Left lung (tissue), 10 donors: Measurements from ENCODE around the gene DOK5. TPM values are rescaled to one million over a fixed set of nuclear protein-coding genes. Genes with fewer than 3 reads are reported as not detected.

ENCODE experiments used
- ATAC-seq: fragments of 200-7000 bp; cut with Tn5 transposase; one replicate; pipeline ENCODE4 v1.9.1; 2020; ENCODE audit warnings: moderate library complexity
- DNase-seq, 4 donors: peaks; one replicate each; pipeline ENCODE4 v3.0.0-alpha.2; 2013 to 2020
- H3K27ac ChIP-seq, 2 donors: fragments of 200-600 bp; sonication (generic) in 1 of 2; one replicate each; pipeline versions ENCODE4 v1.5.0 to v1.8.0; 2020 to 2021
- H3K27me3 ChIP-seq, 2 donors: fragments of 200-600 bp; sonication (generic) in 1 of 2; one replicate each; pipeline versions ENCODE4 v1.5.0 to v1.8.0; 2020 to 2021
- H3K36me3 ChIP-seq, 2 donors: fragments of 200-600 bp; sonication (generic) in 1 of 2; one replicate each; pipeline versions ENCODE4 v1.5.0 to v1.8.0; 2020 to 2021
- H3K4me1 ChIP-seq, 2 donors: fragments of 200-600 bp; one replicate each; pipeline ENCODE4 v1.8.0; 2021
- H3K4me3 ChIP-seq, 2 donors: fragments of 200-600 bp; sonication (generic) in 1 of 2; one replicate each; pipeline versions ENCODE4 v1.5.0 to v1.8.0; 2020 to 2021; ENCODE audit warnings: mild to moderate bottlenecking in 1 of 2
- H3K9me3 ChIP-seq, 2 donors: fragments of 200-600 bp; sonication (generic) in 1 of 2; one replicate each; pipeline versions ENCODE4 v1.5.0 to v1.8.0; 2020 to 2021
- CTCF ChIP-seq, 2 donors: fragments of 200-600 bp; sonication (generic) in 1 of 2; IDR thresholded peaks; one replicate each; pipeline versions ENCODE4 v1.5.0 to v1.8.0; 2021; ENCODE audit warnings: antibody characterized with exemption in 2 of 2
- intact Hi-C, 2 donors: fragments of 100-400 bp; cut with DNase I; formaldehyde crosslinking; loops; one replicate each; pipeline versions ENCODE4 v1.11.2 to v1.14.2; 2022
- polyA plus RNA-seq, 6 donors: library from polyadenylated mRNA; unstranded; fragments of 120-200 nt; gene quantifications; one replicate each; pipeline ENCODE4 v1.2.1, GENCODE V29; 2013; ENCODE audit not compliant: insufficient read length in 6 of 6
- total RNA-seq, 2 donors: library from RNA; stranded (reverse); fragmentation: NEBNext Ultra II Directional; extraction: Animal tissue kit (Norgen Biotek cat#: 25700); gene quantifications; one replicate each; pipeline ENCODE4 v1.2.1, GENCODE V29; 2021
- donor health status: DM: no; HTN: yes; CAD: no.
- donor health status: DM: no; HTN: no; CAD: no.

DOK5 gene
- total and polyA plus RNA-seq, 8 donors = 0.92 to 3.6 (median 2.4) TPM

- ATAC-seq = no peak
- DNase-seq = no peak
- Histone ChIP-seq H3K27me3 (no peaks in the 10 kb centered on the region), H3K27ac (no peak overlapping the region), H3K4me3 (no peak overlapping the region), H3K9me3 (no peaks in the 10 kb centered on the region), H3K4me1 (peaks cover 0 to 3% of the 10 kb centered on the region in 2 donors), H3K36me3 (no peaks in the 10 kb centered on the region)
- TF ChIP-seq CTCF (IDR thresholded peaks at IDR 0.05) = no peak
- intact Hi-C loops = no loop called here
These were observed 182.0 kb downstream of the DOK5 start for GRCh38 chr20:54657268-54657826.

GRCh38 chr20:54658525-54658924 is 183.1 kb downstream of the DOK5 start:
- no peak overlapping the region for H3K4me3 ChIP-seq
- ATAC-seq (no peak), DNase-seq (no peak)
- no peaks in the 10 kb centered on the region for H3K36me3 ChIP-seq
- intact Hi-C loops = no loop called here
- TF ChIP-seq CTCF (IDR thresholded peaks at IDR 0.05) = no peak
- H3K27ac ChIP-seq = no peak overlapping the region
- no peaks in the 10 kb centered on the region for H3K9me3 ChIP-seq
- H3K4me1 ChIP-seq = peaks cover 0 to 3% of the 10 kb centered on the region in 2 donors
- no peaks in the 10 kb centered on the region for H3K27me3 ChIP-seq

GRCh38 chr20:54661265-54661664 is 185.9 kb downstream of the DOK5 start:
- Histone ChIP-seq H3K9me3 (no peaks in the 10 kb centered on the region), H3K4me1 (no peaks in the 10 kb centered on the region), H3K4me3 (no peak overlapping the region), H3K36me3 (no peaks in the 10 kb centered on the region), H3K27me3 (no peaks in the 10 kb centered on the region), H3K27ac (no peak overlapping the region)
- ATAC-seq (no peak), DNase-seq (no peak)
- TF ChIP-seq CTCF (IDR thresholded peaks at IDR 0.05) = no peak
- intact Hi-C loops = no loop called here

- no peaks in the 10 kb centered on the region for H3K36me3 ChIP-seq
These were observed 186.6 kb downstream of the DOK5 start for GRCh38 chr20:54661880-54662465.

GRCh38 chr20:54665812-54666211 is 190.4 kb downstream of the DOK5 start:
- H3K27me3 ChIP-seq = peaks cover 0 to 10% of the 10 kb centered on the region in 2 donors
- H3K4me3 ChIP-seq = no peak overlapping the region
- TF ChIP-seq CTCF (IDR thresholded peaks at IDR 0.05) = no peak
- H3K36me3 ChIP-seq = no peaks in the 10 kb centered on the region
- H3K4me1 ChIP-seq = no peaks in the 10 kb centered on the region
- no peak for DNase-seq
- intact Hi-C loops = no loop called here
- no peaks in the 10 kb centered on the region for H3K9me3 ChIP-seq
- ATAC-seq = no peak
- H3K27ac ChIP-seq = no peak overlapping the region

More at GRCh38 chr20:54661880-54662465, 186.6 kb downstream of the DOK5 start:
- no peaks in the 10 kb centered on the region for H3K4me1 ChIP-seq
- ATAC-seq (no peak), DNase-seq (no peak)
- H3K4me3 ChIP-seq = no peak overlapping the region
- no peaks in the 10 kb centered on the region for H3K9me3 ChIP-seq
- H3K27me3 ChIP-seq = no peaks in the 10 kb centered on the region
- no peak for TF ChIP-seq CTCF (IDR thresholded peaks at IDR 0.05)
- intact Hi-C loops = no loop called here
- no peak overlapping the region for H3K27ac ChIP-seq
